Stimulated activated CD8-positive, alpha-beta memory T cell treated with anti-CD3 and anti-CD28 coated beads, Interleukin-12 subunit alpha, Interleukin-12 subunit beta, amount 100 ng/mL, for 4 hours (primary cell): ENCODE measurements around the gene GFY.

Experiments used
- DNase-seq: peaks from one replicate; pipeline ENCODE4 v3.0.0-alpha.2; 2020; ENCODE audit warnings: low read depth

GFY gene

GRCh38 chr19:49428547-49429451 is 3.6 kb downstream of the GFY start:
- no peak for DNase-seq

- no peak for DNase-seq
Measured at GRCh38 chr19:49430172-49430677, 5.0 kb downstream of the GFY start.

DNA sequence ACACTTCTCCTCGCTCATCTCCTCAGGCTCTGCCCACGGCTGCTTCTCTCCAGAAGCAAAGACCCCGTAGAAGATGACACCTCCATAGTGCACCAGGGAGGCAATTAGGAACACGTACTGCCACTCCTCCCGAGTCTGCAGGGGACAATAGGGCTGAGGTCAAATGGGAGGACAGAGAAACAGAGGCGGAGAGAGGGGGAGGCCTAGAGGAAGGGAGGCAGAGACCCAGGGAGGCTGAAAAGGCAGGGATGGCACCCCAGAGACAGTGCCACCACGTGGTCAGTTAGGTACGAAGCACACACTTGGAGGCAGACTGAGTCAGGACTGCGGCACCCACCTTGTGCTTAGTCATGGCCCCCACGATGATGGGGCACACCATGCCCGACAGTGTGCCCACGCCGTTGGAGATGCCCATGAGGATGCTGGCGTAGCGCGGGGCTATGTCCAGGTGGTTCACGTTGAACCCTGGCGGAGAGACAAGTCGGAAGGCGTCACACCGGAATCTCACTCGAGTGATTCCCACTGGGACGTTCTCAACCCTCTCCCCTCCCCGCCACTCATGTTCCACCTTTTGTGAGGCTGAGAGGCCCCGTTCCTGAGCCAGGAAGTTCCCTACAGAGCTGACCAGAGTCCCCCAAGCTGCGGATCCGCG is 5.6 kb downstream of the GFY start:
- no peak for DNase-seq

- DNase-seq = no peak
Measured at GRCh38 chr19:49431330-49431749, 6.2 kb downstream of the GFY start.

- no peak for DNase-seq
Measured at GRCh38 chr19:49432141-49433073, 7.2 kb downstream of the GFY start.

- no peak for DNase-seq
Measured at GRCh38 chr19:49433240-49433901, 8.2 kb downstream of the GFY start.

DNA sequence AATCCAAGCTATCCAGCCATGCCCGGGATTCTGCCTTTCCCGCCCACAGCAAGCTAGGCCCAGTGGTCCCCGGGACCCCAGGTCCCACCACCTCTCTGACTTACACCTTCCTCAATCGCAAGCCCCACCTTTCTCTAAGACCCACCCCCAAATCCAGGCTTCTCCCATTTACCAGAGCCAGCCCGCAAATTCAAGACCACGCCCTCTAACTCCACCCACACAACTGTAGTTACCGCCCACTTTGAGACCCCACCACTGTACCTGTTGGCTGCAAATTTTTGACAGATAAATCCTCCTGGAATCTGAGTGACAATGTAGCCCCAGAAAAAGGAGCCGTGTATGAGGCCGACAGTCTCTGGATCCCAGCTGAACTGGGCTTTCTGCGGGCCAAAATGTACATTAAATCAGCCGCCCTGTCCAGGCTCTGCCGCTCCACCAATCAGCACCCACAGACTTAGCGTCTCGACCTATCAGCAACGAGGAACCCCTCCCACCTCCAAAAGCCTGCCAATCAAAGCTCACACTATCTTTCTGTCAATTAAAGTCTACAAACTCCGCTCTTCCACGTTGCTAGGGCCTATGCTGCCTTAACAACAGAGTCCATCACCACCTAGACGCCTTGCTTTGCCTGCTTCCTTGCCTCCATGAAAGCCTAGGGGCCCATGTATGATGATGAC is 9.9 kb downstream of the GFY start:
- no peak for DNase-seq

DNA sequence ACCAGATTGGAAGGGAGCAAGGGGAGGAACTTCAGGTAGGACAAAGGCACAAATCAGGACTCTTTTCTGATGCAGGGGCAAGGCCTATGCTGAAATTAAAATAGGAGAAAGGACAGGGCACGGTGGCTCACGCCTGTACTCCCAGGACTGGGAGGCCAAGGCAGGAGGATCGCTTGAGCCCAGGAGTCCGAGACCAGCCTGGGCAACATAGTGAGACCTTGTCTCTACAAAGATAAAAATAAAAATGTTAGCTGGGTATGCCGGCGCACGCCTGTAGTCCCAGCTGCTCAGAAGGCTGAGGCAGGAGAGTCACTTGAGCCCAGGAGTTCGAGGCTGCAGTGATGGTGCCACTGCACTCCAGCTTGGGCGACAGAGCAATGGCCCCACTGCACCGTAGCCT is 10.5 kb downstream of the GFY start:
- DNase-seq = no peak

DNA sequence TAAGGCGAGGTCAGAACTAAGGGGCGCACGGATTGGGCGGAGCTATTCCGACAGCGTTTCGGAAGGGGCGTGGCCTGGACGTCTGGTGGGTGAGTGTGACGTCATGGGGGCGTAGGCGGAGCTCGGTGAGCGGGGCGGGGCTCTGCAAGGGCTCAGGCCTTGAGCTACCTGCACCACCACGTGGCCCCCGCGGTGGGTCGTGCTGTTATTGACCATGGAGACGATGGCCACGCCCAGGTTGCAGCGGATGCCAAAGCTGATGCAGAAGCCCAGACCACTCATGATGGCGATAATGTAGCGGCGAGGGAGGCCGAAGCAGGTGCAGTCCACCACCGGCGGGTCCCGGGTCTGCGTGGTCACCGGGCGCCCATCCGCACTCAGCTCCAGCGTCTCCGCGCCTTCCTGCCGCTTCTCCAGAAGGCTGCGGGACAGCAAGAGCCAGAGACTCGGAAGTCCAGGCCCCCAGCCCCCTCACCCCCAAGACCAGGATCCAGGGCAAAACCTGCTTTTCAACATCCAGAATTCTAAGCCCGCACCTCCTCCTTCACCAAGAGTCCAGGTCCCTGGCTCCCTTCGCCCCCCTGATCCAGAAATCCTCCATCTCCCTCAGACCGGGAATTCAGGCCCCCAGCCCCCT is 11.3 kb downstream of the GFY start:
- no peak for DNase-seq

DNA sequence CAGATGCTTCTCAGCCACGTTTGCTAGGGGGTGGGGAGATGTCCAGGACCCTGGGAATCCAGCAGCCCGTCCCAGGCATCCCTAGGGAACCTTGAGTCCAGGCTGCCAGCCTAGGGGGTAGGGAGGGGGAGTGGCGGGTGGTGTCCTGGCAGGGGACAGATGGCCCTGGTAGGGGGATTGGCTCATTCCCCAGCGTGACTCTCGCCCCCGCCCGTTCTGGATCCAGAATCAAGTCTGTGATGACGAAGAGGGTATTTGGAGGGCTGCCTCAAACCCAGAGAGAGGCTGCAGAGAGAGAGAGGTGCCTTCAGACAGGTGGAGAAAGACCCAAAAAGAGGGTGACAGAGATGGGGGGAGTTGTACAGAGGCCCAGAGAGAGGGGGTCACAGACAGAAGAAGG is 12.0 kb downstream of the GFY start:
- DNase-seq = no peak

DNA sequence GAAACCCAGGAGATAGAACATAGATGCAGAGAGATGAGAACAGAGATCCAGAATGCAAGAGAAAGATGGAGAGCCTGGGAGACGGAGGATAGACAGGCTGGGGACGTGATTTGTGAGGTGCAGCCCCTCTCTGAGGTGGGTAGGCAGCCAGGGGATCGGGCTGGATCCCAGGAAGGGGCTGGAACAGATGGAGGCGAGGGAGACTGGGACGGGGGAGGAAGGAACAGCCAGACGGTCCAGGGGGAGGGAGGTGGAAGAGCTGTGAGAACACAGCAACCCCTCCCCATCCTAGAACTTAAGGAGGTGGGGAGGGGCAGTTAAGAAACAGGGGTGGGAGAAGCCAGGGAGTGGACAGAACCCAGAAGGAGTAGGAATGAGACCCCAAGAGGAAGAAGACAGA is 13.1 kb downstream of the GFY start:
- no peak for DNase-seq

GRCh38 chr19:49439836-49440235 is 14.6 kb downstream of the GFY start:
- DNase-seq = no peak

DNA sequence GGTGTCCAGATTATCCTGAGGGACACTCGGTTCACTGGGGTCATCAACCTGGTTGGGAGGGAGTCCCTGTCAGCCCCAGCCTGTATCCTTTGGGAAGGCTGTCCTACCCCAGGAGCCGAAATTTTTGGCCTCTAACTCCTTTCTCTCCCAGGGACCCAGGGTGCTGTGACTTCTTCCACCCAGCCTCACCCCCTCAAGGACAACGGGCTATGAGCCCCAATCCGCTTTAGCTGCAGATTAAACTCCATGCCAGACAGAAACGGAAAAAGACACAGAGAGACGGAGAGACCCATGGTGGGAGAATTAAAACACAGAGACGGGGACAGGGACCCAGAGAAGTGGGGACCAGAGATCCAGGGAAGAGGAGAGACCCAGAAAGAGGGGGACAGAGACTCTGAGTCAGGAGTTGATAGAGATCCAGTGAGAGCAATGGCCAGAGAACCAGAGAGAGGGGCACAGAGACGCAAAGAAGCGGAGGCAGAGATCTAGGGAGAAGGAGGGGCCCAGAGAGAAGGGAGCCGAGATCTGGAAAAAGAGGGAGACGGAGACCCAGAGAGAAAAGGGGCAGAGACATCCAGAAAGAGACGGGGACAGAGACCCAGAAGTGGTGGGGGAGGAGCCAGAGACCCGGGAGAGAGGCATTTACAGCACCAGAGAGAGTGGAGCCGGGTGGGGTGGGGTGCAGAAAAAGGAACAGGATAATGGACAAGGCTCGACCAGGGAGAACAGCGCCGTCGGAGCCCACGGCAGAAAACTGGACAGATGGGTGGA is 15.4 kb downstream of the GFY start:
- no peak for DNase-seq

- no peak for DNase-seq
Measured at GRCh38 chr19:49441210-49441959, 16.2 kb downstream of the GFY start, which contains the start of gene SLC17A7. TSS of gene SLC17A7 (minus strand) at chr19:49441527. CDS start at chr19:49441379, 148 bp downstream.

DNA sequence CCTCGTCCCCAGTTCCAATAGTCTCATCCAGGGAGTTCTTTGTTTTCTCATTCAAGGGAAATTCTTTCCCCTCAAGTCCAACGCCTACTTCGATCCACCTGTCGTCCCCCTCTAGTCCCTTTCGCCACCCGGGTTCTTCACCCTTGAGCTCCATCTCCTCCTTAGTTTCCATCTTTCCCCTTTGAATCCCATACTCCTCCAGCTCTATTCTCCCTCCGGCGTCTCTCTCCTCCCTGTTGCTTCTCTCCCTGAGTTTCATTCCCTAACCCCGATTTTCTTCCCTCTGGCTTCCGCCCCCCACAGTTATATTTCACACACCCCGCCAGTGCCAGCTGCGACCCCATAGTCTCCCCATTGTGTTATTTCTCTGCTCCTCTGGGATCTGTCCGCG is 16.8 kb downstream of the GFY start:
- DNase-seq = no peak

DNA sequence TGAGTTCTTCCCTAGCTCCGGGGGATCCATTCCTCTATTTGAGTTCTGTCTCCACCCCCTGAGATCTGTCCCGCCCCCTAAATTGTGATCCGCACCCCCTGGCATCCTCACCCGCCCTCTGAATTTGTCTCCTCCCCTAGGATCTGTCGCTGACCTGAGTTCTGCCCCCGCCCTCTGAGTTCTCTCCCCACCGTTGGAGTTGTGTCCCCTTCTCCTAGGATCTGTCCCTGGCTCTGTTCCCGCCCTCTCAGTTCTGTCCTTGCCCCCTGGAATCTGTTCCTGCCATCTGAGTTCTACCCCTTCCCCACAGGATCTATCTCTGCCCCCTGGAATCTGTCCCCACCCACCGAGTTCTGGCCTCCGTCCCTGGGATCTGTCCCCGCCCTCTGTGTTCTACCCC is 17.2 kb downstream of the GFY start:
- no peak for DNase-seq

GRCh38 chr19:49442771-49443365 is 17.7 kb downstream of the GFY start:
- DNase-seq = no peak

GRCh38 chr19:49443366-49444099 is 18.3 kb downstream of the GFY start:
- DNase-seq = peak; percentile 89
